SW 1271 (cell line): ENCODE data around the gene CD274.
A peak's percentile ranks its signal among the peaks of the same experiment; 100 is the strongest.
"Not testable (repeated sequence)": the region's sequence is repeated elsewhere in the genome, so short reads cannot be mapped to it uniquely, and the experiment has no call there.

Experiments used
- DNase-seq, 2 experiments: peaks; one replicate each; lab custom pipeline; 2025; lab: John Stamatoyannopoulos, UW

Gene CD274

GRCh38 chr9:5438301-5439162 lies 11.8 kb upstream of the CD274 start:
- no peak for DNase-seq

GRCh38 chr9:5440426-5440825 lies 9.9 kb upstream of the CD274 start:
- DNase-seq, result no peak

- DNase-seq, result no peak
Observed at GRCh38 chr9:5441043-5441442, 9.3 kb upstream of the CD274 start.

- peak in 1 of 2 experiments; percentile 21 for DNase-seq
Observed at GRCh38 chr9:5442400-5443011, 7.8 kb upstream of the CD274 start.

GRCh38 chr9:5443850-5444249 lies 6.5 kb upstream of the CD274 start:
- no peak for DNase-seq

GRCh38 chr9:5445096-5445495 lies 5.2 kb upstream of the CD274 start:
- DNase-seq, result not testable (repeated sequence)

GRCh38 chr9:5445886-5446285 lies 4.5 kb upstream of the CD274 start:
- no peak for DNase-seq

GRCh38 chr9:5446451-5447236 lies 3.7 kb upstream of the CD274 start:
- no peak for DNase-seq

GRCh38 chr9:5447337-5447736 lies 3.0 kb upstream of the CD274 start:
- DNase-seq, result no peak

- DNase-seq, result no peak
Observed at GRCh38 chr9:5448016-5448415, 2.3 kb upstream of the CD274 start.

- DNase-seq, result no peak
Observed at GRCh38 chr9:5448461-5449435, 1.6 kb upstream of the CD274 start.

- no peak for DNase-seq
Observed at GRCh38 chr9:5449521-5450358, 602 bp upstream of the CD274 start.

GRCh38 chr9:5452286-5452609 lies 1.9 kb downstream of the CD274 start:
- no peak for DNase-seq

- no peak for DNase-seq
Observed at GRCh38 chr9:5453004-5453403, 2.7 kb downstream of the CD274 start.

GRCh38 chr9:5453673-5454072 lies 3.3 kb downstream of the CD274 start:
- DNase-seq, result no peak

- DNase-seq, result no peak
Observed at GRCh38 chr9:5455181-5455580, 4.8 kb downstream of the CD274 start.

GRCh38 chr9:5459289-5459829 lies 9.0 kb downstream of the CD274 start:
- no peak for DNase-seq

GRCh38 chr9:5460157-5460556 lies 9.8 kb downstream of the CD274 start:
- DNase-seq, result no peak

- DNase-seq, result not testable (repeated sequence)
Observed at GRCh38 chr9:5464831-5465330, 14.5 kb downstream of the CD274 start.

- DNase-seq, result no peak
Observed at GRCh38 chr9:5466005-5466404, 15.7 kb downstream of the CD274 start.
